Activated naive CD8-positive, alpha-beta T cell treated with anti-CD3 and anti-CD28 coated beads for 36 hours (primary cell): ENCODE results near the gene POLE3. TPM values are rescaled to one million over a fixed set of nuclear protein-coding genes. Genes with fewer than 3 reads are reported as not detected.
"Not testable (repeated sequence)": the region's sequence is repeated elsewhere in the genome, so short reads cannot be mapped to it uniquely, and the experiment has no call there.

Source experiments
- DNase-seq: peaks from one replicate; pipeline ENCODE4 v3.0.0; 2021
- H3K27ac Mint-ChIP-seq: one replicate; pipeline ENCODE4 v1.8.0; 2022; ENCODE audit warnings: mild to moderate bottlenecking, moderate library complexity, mixed read lengths
- H3K27me3 Mint-ChIP-seq: one replicate; pipeline ENCODE4 v1.8.0; 2022; ENCODE audit warnings: mild to moderate bottlenecking, mixed read lengths
- H3K36me3 Mint-ChIP-seq: one replicate; pipeline ENCODE4 v1.8.0; 2021; ENCODE audit warnings: mild to moderate bottlenecking, mixed read lengths
- H3K4me1 Mint-ChIP-seq: one replicate; pipeline ENCODE4 v1.8.0; 2021; ENCODE audit warnings: mixed read lengths
- H3K4me3 Mint-ChIP-seq: one replicate; pipeline ENCODE4 v1.8.0; 2022; ENCODE audit warnings: mild to moderate bottlenecking, moderate library complexity, mixed read lengths
- H3K9me3 Mint-ChIP-seq: one replicate; pipeline ENCODE4 v1.8.0; 2022; ENCODE audit warnings: mixed read lengths
- total RNA-seq, 2 experiments: library from RNA; stranded (reverse); gene quantifications; one replicate each; pipeline ENCODE4 v1.2.3, GENCODE V29; 2021

Gene POLE3
- total RNA-seq, 2 experiments from 2014 or later: 94.2 to 97.8 TPM

GRCh38 chr9:113373676-113374392 is 36.6 kb downstream of the POLE3 start:
- Mint-ChIP-seq H3K27me3 (no peaks in the 10 kb centered on the region), H3K4me3 (no peak overlapping the region), H3K4me1 (peaks cover 14% of the 10 kb centered on the region), H3K27ac (peak overlapping the region; percentile 8), H3K36me3 (peaks cover 8% of the 10 kb centered on the region), H3K9me3 (no peaks in the 10 kb centered on the region)
- no peak for DNase-seq

- H3K27ac Mint-ChIP-seq: no peak overlapping the region
- DNase-seq: no peak
- H3K27me3 Mint-ChIP-seq: no peaks in the 10 kb centered on the region
- H3K4me3 Mint-ChIP-seq: no peak overlapping the region
- H3K36me3 Mint-ChIP-seq: peaks cover 8% of the 10 kb centered on the region
- H3K4me1 Mint-ChIP-seq: peaks cover 14% of the 10 kb centered on the region
- no peaks in the 10 kb centered on the region for H3K9me3 Mint-ChIP-seq
Measured at GRCh38 chr9:113373256-113373655, 37.2 kb downstream of the POLE3 start.

- Mint-ChIP-seq H3K9me3 (no peaks in the 10 kb centered on the region), H3K27me3 (no peaks in the 10 kb centered on the region), H3K4me1 (peaks cover 14% of the 10 kb centered on the region), H3K36me3 (peaks cover 8% of the 10 kb centered on the region), H3K4me3 (no peak overlapping the region), H3K27ac (no peak overlapping the region)
- DNase-seq: no peak
Measured at GRCh38 chr9:113372059-113372458, 38.4 kb downstream of the POLE3 start.

GRCh38 chr9:113370806-113371325 is 39.6 kb downstream of the POLE3 start:
- no peak overlapping the region for H3K27ac Mint-ChIP-seq
- H3K9me3 Mint-ChIP-seq: no peaks in the 10 kb centered on the region
- H3K4me1 Mint-ChIP-seq: peaks cover 12% of the 10 kb centered on the region
- H3K36me3 Mint-ChIP-seq: peaks cover 8% of the 10 kb centered on the region
- H3K27me3 Mint-ChIP-seq: no peaks in the 10 kb centered on the region
- DNase-seq: no peak
- no peak overlapping the region for H3K4me3 Mint-ChIP-seq

GRCh38 chr9:113369855-113370140 is 40.7 kb downstream of the POLE3 start:
- Mint-ChIP-seq H3K27ac (no peak overlapping the region), H3K4me1 (peaks cover 2% of the 10 kb centered on the region), H3K27me3 (no peaks in the 10 kb centered on the region), H3K36me3 (peaks cover under 1% of the 10 kb centered on the region), H3K4me3 (no peak overlapping the region), H3K9me3 (no peaks in the 10 kb centered on the region)
- DNase-seq: no peak

GRCh38 chr9:113368982-113369854 is 41.3 kb downstream of the POLE3 start:
- no peak overlapping the region for H3K27ac Mint-ChIP-seq

GRCh38 chr9:113368348-113368981 is 42.0 kb downstream of the POLE3 start:
- no peak for DNase-seq
- no peaks in the 10 kb centered on the region for H3K9me3 Mint-ChIP-seq
- H3K4me1 Mint-ChIP-seq: no peaks in the 10 kb centered on the region
- no peak overlapping the region for H3K27ac Mint-ChIP-seq
- H3K27me3 Mint-ChIP-seq: no peaks in the 10 kb centered on the region
- no peaks in the 10 kb centered on the region for H3K36me3 Mint-ChIP-seq
- H3K4me3 Mint-ChIP-seq: no peak overlapping the region

More at GRCh38 chr9:113368982-113369854, 41.3 kb downstream of the POLE3 start:
- Mint-ChIP-seq H3K4me3 (no peak overlapping the region), H3K9me3 (no peaks in the 10 kb centered on the region), H3K27me3 (no peaks in the 10 kb centered on the region), H3K36me3 (no peaks in the 10 kb centered on the region), H3K4me1 (no peaks in the 10 kb centered on the region)
- DNase-seq: no peak

- H3K4me3 Mint-ChIP-seq, H3K36me3 Mint-ChIP-seq, H3K9me3 Mint-ChIP-seq, H3K4me1 Mint-ChIP-seq, DNase-seq, H3K27me3 Mint-ChIP-seq, H3K27ac Mint-ChIP-seq: not testable (repeated sequence)
Measured at GRCh38 chr9:113365652-113366051, 44.8 kb downstream of the POLE3 start.

- H3K4me1 Mint-ChIP-seq: peaks cover 7% of the 10 kb centered on the region
- no peaks in the 10 kb centered on the region for H3K9me3 Mint-ChIP-seq
- H3K4me3 Mint-ChIP-seq: no peak overlapping the region
- no peaks in the 10 kb centered on the region for H3K36me3 Mint-ChIP-seq
- no peaks in the 10 kb centered on the region for H3K27me3 Mint-ChIP-seq
- DNase-seq: no peak
- no peak overlapping the region for H3K27ac Mint-ChIP-seq
Measured at GRCh38 chr9:113364951-113365350, 45.5 kb downstream of the POLE3 start.

- H3K27ac Mint-ChIP-seq: no peak overlapping the region
- H3K36me3 Mint-ChIP-seq: peaks cover 2% of the 10 kb centered on the region
- no peak for DNase-seq
- peaks cover 7% of the 10 kb centered on the region for H3K4me1 Mint-ChIP-seq
- H3K27me3 Mint-ChIP-seq: no peaks in the 10 kb centered on the region
- H3K9me3 Mint-ChIP-seq: no peaks in the 10 kb centered on the region
- H3K4me3 Mint-ChIP-seq: no peak overlapping the region
Measured at GRCh38 chr9:113363336-113363735, 47.1 kb downstream of the POLE3 start.

GRCh38 chr9:113361304-113362018 is 49.0 kb downstream of the POLE3 start:
- no peak for DNase-seq
- H3K9me3 Mint-ChIP-seq: no peaks in the 10 kb centered on the region

GRCh38 chr9:113360242-113360842 is 50.1 kb downstream of the POLE3 start:
- Mint-ChIP-seq H3K4me1 (peaks cover 7% of the 10 kb centered on the region), H3K9me3 (no peaks in the 10 kb centered on the region), H3K4me3 (no peak overlapping the region), H3K27ac (no peak overlapping the region), H3K27me3 (no peaks in the 10 kb centered on the region), H3K36me3 (peaks cover 2% of the 10 kb centered on the region)
- no peak for DNase-seq

More at GRCh38 chr9:113361304-113362018, 49.0 kb downstream of the POLE3 start:
- Mint-ChIP-seq H3K4me1 (peaks cover 7% of the 10 kb centered on the region), H3K27ac (no peak overlapping the region), H3K27me3 (no peaks in the 10 kb centered on the region), H3K36me3 (peaks cover 2% of the 10 kb centered on the region), H3K4me3 (no peak overlapping the region)

GRCh38 chr9:113359385-113359784 is 51.1 kb downstream of the POLE3 start:
- no peak overlapping the region for H3K4me3 Mint-ChIP-seq
- DNase-seq: no peak
- peaks cover 7% of the 10 kb centered on the region for H3K4me1 Mint-ChIP-seq
- H3K27me3 Mint-ChIP-seq: no peaks in the 10 kb centered on the region
- H3K27ac Mint-ChIP-seq: no peak overlapping the region
- H3K9me3 Mint-ChIP-seq: no peaks in the 10 kb centered on the region
- H3K36me3 Mint-ChIP-seq: peaks cover 2% of the 10 kb centered on the region
